Peyer's patch (tissue), 4 donors: Measurements from ENCODE around the gene CHCHD1.

Experiments used
- CTCF ChIP-seq, 6 experiments: fragments of 450-650 bp in 4 of 6; fragments of 200-600 bp in 2 of 6; sonication (generic) in 1 of 6; IDR thresholded peaks; one replicate each; pipeline ENCODE4 v1.5.1; 2017 to 2019; ENCODE audit warnings: antibody characterized with exemption in 6 of 6, mild to moderate bottlenecking in 3 of 6, moderate library complexity in 1 of 6
- POLR2A ChIP-seq, 2 donors: fragments of 450-650 bp; IDR thresholded peaks; one replicate each; pipeline ENCODE4 v1.5.1; 2017; ENCODE audit warnings: antibody characterized with exemption in 2 of 2, mild to moderate bottlenecking in 2 of 2, moderate library complexity in 2 of 2

GRCh38 chr10:73761781-73762180 lies 20.1 kb upstream of the CHCHD1 start:
- TF ChIP-seq CTCF (IDR thresholded peaks at IDR 0.05) (no peak), POLR2A (IDR thresholded peaks at IDR 0.05) (no peak)
